ENCODE data around the gene VWA5B1. TPM values are rescaled to one million over a fixed set of nuclear protein-coding genes. Genes with fewer than 3 reads are reported as not detected.

VWA5B1 gene
- total RNA-seq, 4 donors from 2014 or later = 0.69 TPM; not detected in 3

GRCh38 chr1:20307026-20307425, 16.4 kb downstream of the VWA5B1 start:
- H3K27ac ChIP-seq = no peak overlapping the region
- DNase-seq = no peak
- no peaks in the 10 kb centered on the region for H3K36me3 ChIP-seq
- intact Hi-C loops (cut with DNase I; ENCODE audit: low total_unique reads) = no loop called here
- H3K4me3 ChIP-seq = no peak overlapping the region
- no peaks in the 10 kb centered on the region for H3K9me3 ChIP-seq
- TF ChIP-seq POLR2A (IDR thresholded peaks at IDR 0.05) (no peak), CTCF (IDR thresholded peaks at IDR 0.05) (no peak)
- H3K27me3 ChIP-seq = no peaks in the 10 kb centered on the region
- H3K4me1 ChIP-seq = no peaks in the 10 kb centered on the region

GRCh38 chr1:20308569-20308968, 17.9 kb downstream of the VWA5B1 start:
- Histone ChIP-seq H3K27ac (no peak overlapping the region), H3K4me3 (no peak overlapping the region), H3K36me3 (no peaks in the 10 kb centered on the region), H3K4me1 (no peaks in the 10 kb centered on the region), H3K27me3 (no peaks in the 10 kb centered on the region), H3K9me3 (no peaks in the 10 kb centered on the region)
- no peak for DNase-seq
- intact Hi-C loops (cut with DNase I; ENCODE audit: low total_unique reads) = no loop called here
- TF ChIP-seq CTCF (IDR thresholded peaks at IDR 0.05) = no peak
- TF ChIP-seq POLR2A (IDR thresholded peaks at IDR 0.05) = no peak

DNA sequence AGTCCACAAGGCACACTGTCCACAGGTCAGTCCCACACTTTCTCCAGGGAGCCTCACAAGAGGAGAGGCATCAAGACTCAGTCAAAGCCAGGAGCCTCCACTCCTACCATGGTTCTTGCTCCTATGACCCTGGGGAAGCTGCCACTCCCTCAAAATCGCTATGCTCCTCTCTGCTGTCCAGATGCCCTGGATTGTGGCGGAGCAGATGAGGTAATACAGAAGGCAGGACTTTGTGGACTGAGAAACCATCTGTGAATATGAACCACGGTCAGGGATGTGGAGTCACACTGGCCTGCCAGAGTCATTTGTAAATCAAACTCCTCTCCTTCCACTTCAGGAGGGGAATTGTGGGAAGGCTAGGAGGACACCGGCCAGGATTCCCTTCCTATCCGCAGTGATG, 20.6 kb downstream of the VWA5B1 start:
- H3K4me1 ChIP-seq = no peaks in the 10 kb centered on the region
- H3K4me3 ChIP-seq = no peak overlapping the region
- TF ChIP-seq CTCF (IDR thresholded peaks at IDR 0.05) (no peak), POLR2A (IDR thresholded peaks at IDR 0.05) (no peak)
- no peaks in the 10 kb centered on the region for H3K9me3 ChIP-seq
- H3K36me3 ChIP-seq = no peaks in the 10 kb centered on the region
- H3K27me3 ChIP-seq = no peaks in the 10 kb centered on the region
- DNase-seq = no peak
- intact Hi-C loops (cut with DNase I; ENCODE audit: low total_unique reads) = no loop called here
- H3K27ac ChIP-seq = no peak overlapping the region

DNA sequence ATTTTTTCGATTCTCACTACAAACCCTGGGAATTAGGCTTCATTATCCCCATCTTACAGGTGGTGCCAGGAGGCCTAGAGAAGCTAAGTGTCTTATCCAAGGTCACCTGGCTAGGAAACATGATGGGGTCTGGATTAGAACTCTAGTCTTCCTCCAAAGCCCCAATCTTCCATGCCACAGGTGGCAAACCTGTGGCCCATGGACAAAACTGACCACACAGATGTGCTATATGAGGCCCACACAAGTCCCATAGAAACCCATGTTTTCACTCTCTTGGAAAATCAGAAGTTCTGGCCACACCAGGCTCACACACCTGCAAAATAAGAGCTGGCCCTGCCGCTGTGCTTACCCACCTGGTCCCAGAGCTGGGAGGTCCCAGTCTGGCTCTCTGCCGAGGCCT, 21.6 kb downstream of the VWA5B1 start:
- intact Hi-C loops (cut with DNase I; ENCODE audit: low total_unique reads) = no loop called here
- no peak for DNase-seq
- Histone ChIP-seq H3K4me3 (no peak overlapping the region), H3K36me3 (no peaks in the 10 kb centered on the region), H3K4me1 (no peaks in the 10 kb centered on the region), H3K27me3 (no peaks in the 10 kb centered on the region), H3K27ac (no peak overlapping the region), H3K9me3 (no peaks in the 10 kb centered on the region)
- TF ChIP-seq CTCF (IDR thresholded peaks at IDR 0.05) (no peak), POLR2A (IDR thresholded peaks at IDR 0.05) (no peak)

- no peak for TF ChIP-seq POLR2A (IDR thresholded peaks at IDR 0.05)
- no peak for TF ChIP-seq CTCF (IDR thresholded peaks at IDR 0.05)
- Histone ChIP-seq H3K27ac (no peak overlapping the region), H3K4me1 (no peaks in the 10 kb centered on the region), H3K27me3 (no peaks in the 10 kb centered on the region), H3K36me3 (no peaks in the 10 kb centered on the region), H3K4me3 (no peak overlapping the region), H3K9me3 (no peaks in the 10 kb centered on the region)
- intact Hi-C loops (cut with DNase I; ENCODE audit: low total_unique reads) = no loop called here
- no peak for DNase-seq
Observed at GRCh38 chr1:20312818-20313217, 22.1 kb downstream of the VWA5B1 start.

Measured in uterus (tissue), 4 donors.